Prostate gland (tissue), 2 donors: ENCODE data around the gene LMCD1. TPM values are rescaled to one million over a fixed set of nuclear protein-coding genes. Genes with fewer than 3 reads are reported as not detected.

ENCODE experiments used
- DNase-seq: peaks from one replicate; pipeline ENCODE4 v3.0.0-alpha.2; 2019; ENCODE audit warnings: low spot score
- H3K27ac ChIP-seq, 2 donors: fragments of 200-600 bp; sonication (generic); 2 replicates each; pipeline ENCODE4 v1.5.1; 2017 to 2019
- H3K27me3 ChIP-seq: fragments of 200-600 bp; sonication (generic); replicated peaks from 2 replicates; pipeline ENCODE4 v1.5.1; 2019; ENCODE audit not compliant: insufficient read depth
- H3K36me3 ChIP-seq, 2 donors: fragments of 200-600 bp; sonication (generic); 1 replicate in 1 of 2; 2 replicates in 1 of 2; pipeline versions ENCODE4 v1.5.1 to v1.8.1; 2017 to 2019
- H3K4me1 ChIP-seq: fragments of 200-600 bp; sonication (generic); replicated peaks from 2 replicates; pipeline ENCODE4 v1.5.1; 2019
- H3K4me3 ChIP-seq, 2 donors: fragments of 200-600 bp; sonication (generic); 2 replicates each; pipeline ENCODE4 v1.5.1; 2017 to 2019
- H3K9me3 ChIP-seq: fragments of 200-600 bp; sonication (generic); 2 replicates; pipeline ENCODE4 v1.5.1; 2017
- POLR2A ChIP-seq: fragments of 450-650 bp; IDR thresholded peaks from one replicate; pipeline ENCODE4 v1.6.1; 2016; ENCODE audit warnings: antibody characterized with exemption, mild to moderate bottlenecking
- POLR2AphosphoS5 ChIP-seq: sonication (generic); formaldehyde crosslinking; IDR thresholded peaks from one replicate; pipeline ENCODE4 v1.6.1; 2017; ENCODE audit warnings: antibody characterized with exemption
- WGBS: methylation state at CpG from one replicate; pipeline ENCODE4 v1.1.5; 2018; 5-methylcytosine and 5-hydroxymethylcytosine counted together
- intact Hi-C: fragments of 100-400 bp; cut with DNase I; formaldehyde crosslinking; loops from one replicate; pipeline ENCODE4 v1.14.2; 2022
- total RNA-seq, 2 donors: library from RNA; depleted of rRNA; stranded (reverse); fragments of >200 nt; gene quantifications; one replicate each; pipeline ENCODE4 v1.1.0, GENCODE V29; 2016
- TF ChIP-seq, protein P1 (sequence below), 4 experiments: fragments of 200-600 bp in 2 of 4; fragments of 450-650 bp in 2 of 4; sonication (generic) in 2 of 4; IDR thresholded peaks; 1 replicate in 3 of 4; 2 replicates in 1 of 4; pipeline ENCODE4 v1.5.1; 2016 to 2019; ENCODE audit warnings: antibody characterized with exemption in 4 of 4, mild to moderate bottlenecking in 2 of 4, moderate library complexity in 2 of 4

Gene LMCD1
- total RNA-seq, 2 donors from 2014 or later, result 73.0 to 144 TPM

GRCh38 chr3:8516047-8516661 is 14.5 kb downstream of the LMCD1 start:
- H3K27me3 ChIP-seq, result no peaks in the 10 kb centered on the region
- no peaks in the 10 kb centered on the region for H3K9me3 ChIP-seq
- WGBS, result 67% methylated on average over 9 of the region's 9 CpGs
- no peak for DNase-seq
- no peaks in the 10 kb centered on the region for H3K36me3 ChIP-seq
- no peak overlapping the region for H3K27ac ChIP-seq
- intact Hi-C loops, result no loop called here
- H3K4me3 ChIP-seq, result no peak overlapping the region
- H3K4me1 ChIP-seq, result no peaks in the 10 kb centered on the region
- TF ChIP-seq, protein P1, sequence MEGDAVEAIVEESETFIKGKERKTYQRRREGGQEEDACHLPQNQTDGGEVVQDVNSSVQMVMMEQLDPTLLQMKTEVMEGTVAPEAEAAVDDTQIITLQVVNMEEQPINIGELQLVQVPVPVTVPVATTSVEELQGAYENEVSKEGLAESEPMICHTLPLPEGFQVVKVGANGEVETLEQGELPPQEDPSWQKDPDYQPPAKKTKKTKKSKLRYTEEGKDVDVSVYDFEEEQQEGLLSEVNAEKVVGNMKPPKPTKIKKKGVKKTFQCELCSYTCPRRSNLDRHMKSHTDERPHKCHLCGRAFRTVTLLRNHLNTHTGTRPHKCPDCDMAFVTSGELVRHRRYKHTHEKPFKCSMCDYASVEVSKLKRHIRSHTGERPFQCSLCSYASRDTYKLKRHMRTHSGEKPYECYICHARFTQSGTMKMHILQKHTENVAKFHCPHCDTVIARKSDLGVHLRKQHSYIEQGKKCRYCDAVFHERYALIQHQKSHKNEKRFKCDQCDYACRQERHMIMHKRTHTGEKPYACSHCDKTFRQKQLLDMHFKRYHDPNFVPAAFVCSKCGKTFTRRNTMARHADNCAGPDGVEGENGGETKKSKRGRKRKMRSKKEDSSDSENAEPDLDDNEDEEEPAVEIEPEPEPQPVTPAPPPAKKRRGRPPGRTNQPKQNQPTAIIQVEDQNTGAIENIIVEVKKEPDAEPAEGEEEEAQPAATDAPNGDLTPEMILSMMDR (IDR thresholded peaks at IDR 0.05), result no peak
- TF ChIP-seq POLR2AphosphoS5 (no peak), POLR2A (no peak)

- TF ChIP-seq POLR2AphosphoS5 (no peak), POLR2A (no peak)
- TF ChIP-seq, protein P1 (IDR thresholded peaks at IDR 0.05), result no peak
- Histone ChIP-seq H3K27me3 (no peaks in the 10 kb centered on the region), H3K9me3 (no peaks in the 10 kb centered on the region), H3K4me3 (no peak overlapping the region), H3K27ac (no peak overlapping the region), H3K36me3 (no peaks in the 10 kb centered on the region), H3K4me1 (no peaks in the 10 kb centered on the region)
- 87% methylated on average over 2 of the region's 2 CpGs for WGBS
- DNase-seq, result no peak
- intact Hi-C loops, result no loop called here
Observed at GRCh38 chr3:8516783-8517182, 15.2 kb downstream of the LMCD1 start.

DNA sequence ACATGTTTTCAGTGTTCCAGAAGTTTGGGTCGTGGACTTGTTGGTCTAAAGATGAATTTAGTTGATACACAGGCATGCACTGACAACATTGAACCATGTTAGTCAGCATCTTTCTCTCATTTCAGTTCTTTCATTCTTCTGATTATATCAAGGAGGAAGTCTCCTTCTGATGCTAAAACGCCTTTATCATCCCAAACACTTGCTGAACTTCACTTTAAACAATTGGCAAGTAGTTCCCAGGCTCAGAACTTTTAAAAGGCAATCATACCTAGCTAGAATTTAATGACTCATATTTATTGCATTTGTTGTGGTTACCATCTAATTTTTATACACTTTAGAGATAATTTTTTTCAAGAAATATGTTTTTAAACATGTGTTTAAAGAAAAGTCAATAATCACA is 15.9 kb downstream of the LMCD1 start:
- 62% methylated on average over 2 of the region's 2 CpGs for WGBS
- no peaks in the 10 kb centered on the region for H3K36me3 ChIP-seq
- H3K4me1 ChIP-seq, result no peaks in the 10 kb centered on the region
- intact Hi-C loops, result no loop called here
- H3K27me3 ChIP-seq, result no peaks in the 10 kb centered on the region
- no peak overlapping the region for H3K27ac ChIP-seq
- TF ChIP-seq POLR2A, result no peak
- no peak for TF ChIP-seq POLR2AphosphoS5
- TF ChIP-seq, protein P1 (IDR thresholded peaks at IDR 0.05), result no peak
- no peak overlapping the region for H3K4me3 ChIP-seq
- DNase-seq, result no peak
- no peaks in the 10 kb centered on the region for H3K9me3 ChIP-seq

DNA sequence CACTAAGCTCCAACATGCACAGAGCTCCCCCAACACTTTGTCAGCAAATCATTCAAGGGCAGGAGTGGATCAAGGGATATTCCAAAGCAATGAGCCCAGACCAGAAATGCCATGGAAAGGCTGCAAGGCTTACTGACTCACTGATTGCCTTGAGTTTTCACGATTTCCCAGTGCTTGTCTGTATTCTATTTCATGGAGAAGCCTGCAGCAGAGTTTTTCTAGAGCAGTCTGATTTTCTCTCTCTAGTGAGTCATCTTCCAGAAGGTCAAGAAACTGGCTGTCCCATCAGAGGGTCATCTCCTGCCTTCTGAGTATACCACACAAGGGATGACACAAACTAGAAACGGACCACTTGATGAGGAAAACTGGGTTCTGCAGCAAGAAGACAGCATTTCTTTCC is 16.5 kb downstream of the LMCD1 start:
- no peaks in the 10 kb centered on the region for H3K9me3 ChIP-seq
- DNase-seq, result no peak
- H3K27ac ChIP-seq, result no peak overlapping the region
- H3K36me3 ChIP-seq, result no peaks in the 10 kb centered on the region
- intact Hi-C loops, result no loop called here
- no peaks in the 10 kb centered on the region for H3K4me1 ChIP-seq
- no peak for TF ChIP-seq POLR2A
- no peak for TF ChIP-seq POLR2AphosphoS5
- TF ChIP-seq, protein P1 (IDR thresholded peaks at IDR 0.05), result no peak
- no peaks in the 10 kb centered on the region for H3K27me3 ChIP-seq
- 88% methylated on average over 2 of the region's 2 CpGs for WGBS
- no peak overlapping the region for H3K4me3 ChIP-seq

- Histone ChIP-seq H3K27ac (no peak overlapping the region), H3K36me3 (no peaks in the 10 kb centered on the region), H3K27me3 (no peaks in the 10 kb centered on the region), H3K9me3 (no peaks in the 10 kb centered on the region), H3K4me3 (no peak overlapping the region), H3K4me1 (no peaks in the 10 kb centered on the region)
- no peak for TF ChIP-seq POLR2A
- TF ChIP-seq, protein P1 (IDR thresholded peaks at IDR 0.05), result no peak
- TF ChIP-seq POLR2AphosphoS5, result no peak
- 78% methylated on average over 3 of the region's 3 CpGs for WGBS
- DNase-seq, result no peak
- intact Hi-C loops, result no loop called here
Observed at GRCh38 chr3:8519156-8519555, 17.5 kb downstream of the LMCD1 start.
